ENCODE data around the gene CELF2.

- TF ChIP-seq ARNTL (CRISPR knock-in tag; IDR thresholded peaks at IDR 0.05; ENCODE audit: borderline replicate concordance, low read depth) (no peak), ZNF70 (CRISPR knock-in tag; IDR thresholded peaks at IDR 0.05) (no peak)
Observed at GRCh38 chr10:11159543-11160215, 142.0 kb downstream of the CELF2 start.

All from SK-N-SH treated with all-trans-retinoic acid at 6 μM for 48 hours (cell line).